IMR-90 (cell line): Measurements from ENCODE around the gene ACOT4. TPM values are rescaled to one million over a fixed set of nuclear protein-coding genes. Genes with fewer than 3 reads are reported as not detected.

Experiments
- ATAC-seq: fragments of 200-7000 bp; cut with Tn5 transposase; 2 replicates; pipeline ENCODE4 v1.9.1; 2020; ENCODE audit warnings: low read depth, mild to moderate bottlenecking, moderate library complexity
- BruUV-seq: library from RNA; stranded (reverse); fragments of 400-500 nt; replicated peaks from 2 replicates; lab custom pipeline; 2021; lab: Mats Ljungman, UMichigan
- CTCF ChIA-PET: fragments of 300-600 bp; formaldehyde crosslinking; extraction: SDS; loops from one replicate; lab custom pipeline; 2021; ENCODE audit warnings: antibody characterized with exemption; lab: Yijun Ruan, JAX
- POLR2A ChIA-PET: fragments of 300-600 bp; sonication (Branson Sonifier 250); formaldehyde crosslinking; loops from one replicate; lab custom pipeline; 2022; ENCODE audit warnings: antibody characterized with exemption; ENCODE audit not compliant: unreplicated experiment; lab: Charles Lee
- DNase-seq: peaks from one replicate; pipeline ENCODE4 v3.0.0; 2013
- H2AFZ ChIP-seq: replicated peaks from 2 replicates; pipeline ENCODE3; 2013; ENCODE audit warnings: low read length, mild to moderate bottlenecking; ENCODE audit not compliant: poor library complexity
- H2AK5ac ChIP-seq: 2 replicates; pipeline ENCODE4 v1.6.1; 2013; ENCODE audit warnings: low read depth, low read length, inconsistent platforms
- H2AK9ac ChIP-seq: replicated peaks from 2 replicates; pipeline ENCODE3; 2013; ENCODE audit warnings: mild to moderate bottlenecking, low read depth, low read length, moderate library complexity; ENCODE audit not compliant: poor library complexity
- H2BK120ac ChIP-seq: 2 replicates; pipeline ENCODE4 v1.6.1; 2013; ENCODE audit warnings: low read depth, low read length, inconsistent platforms
- H2BK15ac ChIP-seq: 3 replicates; pipeline ENCODE4 v1.6.1; 2013; ENCODE audit warnings: low read depth, low read length, inconsistent platforms
- H2BK20ac ChIP-seq: 2 replicates; pipeline ENCODE4 v1.6.1; 2013; ENCODE audit warnings: low read depth, mild to moderate bottlenecking, inconsistent platforms, low read length, moderate library complexity
- H2BK5ac ChIP-seq: 2 replicates; pipeline ENCODE4 v1.6.1; 2013; ENCODE audit warnings: mild to moderate bottlenecking, low read depth, low read length, inconsistent platforms; ENCODE audit not compliant: poor library complexity, severe bottlenecking
- H3K14ac ChIP-seq: replicated peaks from 2 replicates; pipeline ENCODE4 v1.6.1; 2013; ENCODE audit warnings: low read depth, low read length, inconsistent platforms
- H3K18ac ChIP-seq: 2 replicates; pipeline ENCODE4 v1.6.1; 2013; ENCODE audit warnings: low read depth, low read length, control low read depth
- H3K23ac ChIP-seq: 2 replicates; pipeline ENCODE4 v1.6.1; 2013; ENCODE audit warnings: low read depth, low read length, inconsistent platforms
- H3K27ac ChIP-seq: 2 replicates; pipeline ENCODE4 v1.5.1; 2013; ENCODE audit warnings: mild to moderate bottlenecking, control low read depth, low read length; ENCODE audit not compliant: insufficient read depth
- H3K27me3 ChIP-seq: 2 replicates; pipeline ENCODE4 v1.6.1; 2013; ENCODE audit warnings: low read length; ENCODE audit not compliant: control insufficient read depth, insufficient read depth
- H3K36me3 ChIP-seq: 2 replicates; pipeline ENCODE4 v1.6.1; 2013; ENCODE audit warnings: low read length, mixed read lengths; ENCODE audit not compliant: control insufficient read depth, insufficient read depth
- H3K4ac ChIP-seq: 2 replicates; pipeline ENCODE4 v1.6.1; 2013; ENCODE audit warnings: low read depth, low read length, inconsistent platforms
- H3K4me1 ChIP-seq: 2 replicates; pipeline ENCODE4 v1.6.1; 2013; ENCODE audit warnings: low read length, mixed read lengths; ENCODE audit not compliant: control insufficient read depth, insufficient read depth
- H3K4me2 ChIP-seq: 2 replicates; pipeline ENCODE4 v1.6.1; 2013; ENCODE audit warnings: low read depth, mild to moderate bottlenecking, control low read depth, low read length, moderate library complexity
- H3K4me3 ChIP-seq: 2 replicates; pipeline ENCODE4 v1.5.1; 2013; ENCODE audit warnings: low read depth, mild to moderate bottlenecking, control low read depth, low read length, moderate library complexity; ENCODE audit not compliant: insufficient read depth
- H3K56ac ChIP-seq: 2 replicates; pipeline ENCODE4 v1.6.1; 2013; ENCODE audit warnings: low read length, inconsistent platforms; ENCODE audit not compliant: insufficient read depth; ENCODE audit errors: extremely low read depth
- H3K79me1 ChIP-seq, 2 experiments: 2 replicates each; pipeline ENCODE4 v1.6.1; 2013; ENCODE audit warnings: low read length in 2 of 2, inconsistent platforms in 1 of 2, low read depth in 1 of 2
- H3K9ac ChIP-seq: 2 replicates; pipeline ENCODE4 v1.6.1; 2013; ENCODE audit warnings: low read depth, low read length, control low read depth
- H3K9me1 ChIP-seq: 2 replicates; pipeline ENCODE4 v1.6.1; 2013; ENCODE audit warnings: low read length, inconsistent platforms; ENCODE audit not compliant: insufficient read depth
- H3K9me3 ChIP-seq: 2 replicates; pipeline ENCODE4 v1.6.1; 2013; ENCODE audit warnings: low read length; ENCODE audit not compliant: control insufficient read depth, insufficient read depth
- H4K20me1 ChIP-seq: 2 replicates; pipeline ENCODE4 v1.6.1; 2013; ENCODE audit warnings: low read length, inconsistent platforms; ENCODE audit not compliant: insufficient read depth
- H4K5ac ChIP-seq: 2 replicates; pipeline ENCODE4 v1.6.1; 2013; ENCODE audit warnings: mild to moderate bottlenecking, low read depth, low read length, control low read depth
- H4K8ac ChIP-seq, 2 experiments: 2 replicates each; pipeline ENCODE4 v1.6.1; 2013; ENCODE audit warnings: low read depth in 2 of 2, low read length in 2 of 2, control low read depth in 1 of 2, inconsistent platforms in 1 of 2
- H4K91ac ChIP-seq: 2 replicates; pipeline ENCODE4 v1.6.1; 2013; ENCODE audit warnings: low read depth, low read length, inconsistent platforms; ENCODE audit not compliant: insufficient read depth
- BHLHE40 ChIP-seq: fragments of 150-350 bp; IDR thresholded peaks from 2 replicates; pipeline ENCODE4 v1.6.1; 2016; ENCODE audit warnings: mild to moderate bottlenecking, low read depth, low read length
- CEBPB ChIP-seq: IDR thresholded peaks from 2 replicates; pipeline ENCODE4 v1.6.1; 2012; ENCODE audit warnings: low read depth, low read length, improper control_type of control experiment
- CHD1 ChIP-seq: IDR thresholded peaks from 2 replicates; pipeline ENCODE4 v1.6.1; 2012; ENCODE audit warnings: low read depth, low read length, improper control_type of control experiment
- FOS ChIP-seq: fragments of 150-350 bp; IDR thresholded peaks from 2 replicates; pipeline ENCODE4 v1.6.1; 2016; ENCODE audit warnings: low read depth, low read length
- MAFK ChIP-seq: IDR thresholded peaks from 2 replicates; pipeline ENCODE4 v1.6.1; 2012; ENCODE audit warnings: low read depth, low read length, improper control_type of control experiment
- MXI1 ChIP-seq: IDR thresholded peaks from 2 replicates; pipeline ENCODE4 v1.6.1; 2012; ENCODE audit warnings: low read depth, mild to moderate bottlenecking, low read length, moderate library complexity, borderline replicate concordance
- NFE2L2 ChIP-seq: fragments of 150-350 bp; IDR thresholded peaks from 2 replicates; pipeline ENCODE4 v1.6.1; 2016; ENCODE audit warnings: low read depth, mild to moderate bottlenecking, low read length
- POLR2A ChIP-seq: IDR thresholded peaks from 2 replicates; pipeline ENCODE4 v1.6.1; 2012; ENCODE audit warnings: mild to moderate bottlenecking, low read depth, low read length
- RAD21 ChIP-seq: IDR thresholded peaks from 2 replicates; pipeline ENCODE4 v1.6.1; 2012; ENCODE audit warnings: low read length, improper control_type of control experiment
- RCOR1 ChIP-seq: IDR thresholded peaks from 2 replicates; pipeline ENCODE4 v1.6.1; 2012; ENCODE audit warnings: mild to moderate bottlenecking, low read length, improper control_type of control experiment; ENCODE audit not compliant: insufficient replicate concordance
- RFX5 ChIP-seq: IDR thresholded peaks from 2 replicates; pipeline ENCODE4 v1.8.0; 2012; ENCODE audit warnings: low read depth, mild to moderate bottlenecking, low read length, moderate library complexity
- SMC3 ChIP-seq: fragments of 150-350 bp; IDR thresholded peaks from 2 replicates; pipeline ENCODE4 v1.6.1; 2016; ENCODE audit warnings: low read depth, mild to moderate bottlenecking, antibody characterized with exemption, low read length, moderate library complexity
- WGBS, 2 experiments: methylation state at CpG; one replicate each; pipeline versions ENCODE4 v1.1.5 to v1.1.7; 2013; ENCODE audit warnings: missing lambda C conversion rate in 2 of 2; ENCODE audit not compliant: insufficient read length in 1 of 2; ENCODE audit errors: extremely low coverage in 2 of 2; 5-methylcytosine and 5-hydroxymethylcytosine counted together
- dilution Hi-C: fragments of 300-500 bp; cut with HindIII; formaldehyde crosslinking; loops from one replicate; pipeline ENCODE4 v1.14.3; 2018; ENCODE audit warnings: low sequenced_read_pairs; ENCODE audit not compliant: unreplicated experiment
- in situ Hi-C: fragments of 300-500 bp; cut with MboI; formaldehyde crosslinking; loops from 3 replicates; pipeline ENCODE4 v1.14.3; 2019; ENCODE audit warnings: low sequenced_read_pairs, inconsistent platforms, mixed read lengths
- intact Hi-C: fragments of 100-400 bp; cut with micrococcal nuclease; formaldehyde crosslinking; loops from 2 replicates; pipeline ENCODE4 v1.10.0; 2022
- polyA plus RNA-seq, 3 experiments: library from polyadenylated mRNA; depleted of rRNA; stranded (reverse); fragments of >200 nt; gene quantifications; 2 replicates each; pipeline ENCODE4 v1.2.3, GENCODE V29; 2012; ENCODE audit warnings: low replicate concordance in 1 of 3
- total RNA-seq: library from RNA; depleted of rRNA; stranded (reverse); fragments of >200 nt; gene quantifications from 2 replicates; pipeline ENCODE4 v1.2.3, GENCODE V29; 2012
- TF ChIP-seq, protein P1 (sequence below): fragments of 150-350 bp; IDR thresholded peaks from 2 replicates; pipeline ENCODE4 v1.6.1; 2016; ENCODE audit warnings: low read depth, mild to moderate bottlenecking, low read length, moderate library complexity, borderline replicate concordance
- TF ChIP-seq, protein P2 (sequence below): fragments of 150-350 bp; IDR thresholded peaks from 2 replicates; pipeline ENCODE4 v1.6.1; 2017; ENCODE audit warnings: mild to moderate bottlenecking, antibody characterized with exemption, low read length, low read depth
- TF ChIP-seq, protein P3 (sequence below): conservative IDR thresholded peaks from 2 replicates; pipeline ENCODE4 v1.5.1; 2012; ENCODE audit warnings: mild to moderate bottlenecking, low read depth, low read length, improper control_type of control experiment

Gene ACOT4
- total and polyA plus RNA-seq, 2 of the 4 experiments (the other 2 are of a cell fraction) = 0.22 to 0.54 TPM

DNA sequence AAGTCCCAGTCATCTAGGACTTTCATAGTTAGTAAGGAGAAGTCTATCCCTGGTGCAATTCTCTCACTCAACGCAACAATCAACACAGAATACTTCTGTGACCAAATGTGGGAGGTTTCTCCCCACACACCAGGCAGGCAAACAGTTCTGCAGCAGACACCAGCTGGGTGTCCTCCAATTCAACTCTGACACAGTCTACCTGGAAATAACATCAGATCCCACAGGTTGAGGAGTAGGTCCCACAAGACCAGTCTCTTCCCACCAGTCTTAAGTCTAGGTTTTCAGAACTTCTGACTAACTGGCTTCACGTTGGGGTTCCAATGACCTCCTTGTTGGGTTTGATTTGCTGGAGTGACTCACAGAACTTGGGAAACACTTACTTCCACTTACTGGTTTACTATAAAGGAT lies 35.5 kb downstream of the ACOT4 start:
- no peak overlapping the region for H3K4me3 ChIP-seq
- H3K36me3 ChIP-seq = no peaks in the 10 kb centered on the region
- peaks cover 2% of the 10 kb centered on the region for H3K27me3 ChIP-seq
- ATAC-seq (no peak), DNase-seq (no peak)
- no peak overlapping the region for H4K5ac ChIP-seq
- H2AK5ac ChIP-seq = no peak overlapping the region
- intact Hi-C loops (no loop called here), in situ Hi-C loops (no loop called here), dilution Hi-C loops (no loop called here)
- no peaks in the 10 kb centered on the region for H3K79me1 ChIP-seq
- H2BK15ac ChIP-seq = no peak overlapping the region
- ChIA-PET CTCF (interaction anchor here (0.6 kb wide), 2 partner anchors 63 to 118 kb away, joined by 4 to 6 read pairs; no protein-coding TSS in a partner anchor), POLR2A (no interaction called here)
- H3K4ac ChIP-seq = no peak overlapping the region
- H3K4me1 ChIP-seq = no peaks in the 10 kb centered on the region
- H4K20me1 ChIP-seq = no peaks in the 10 kb centered on the region
- H3K14ac ChIP-seq = no peak overlapping the region
- no peak overlapping the region for H3K27ac ChIP-seq
- TF ChIP-seq CEBPB (no peak), BHLHE40 (no peak), POLR2A (no peak), MXI1 (no peak), RFX5 (no peak), RAD21 (no peak), RCOR1 (no peak), FOS (no peak), MAFK (no peak), NFE2L2 (no peak), CHD1 (no peak), SMC3 (no peak)
- TF ChIP-seq, protein P1, sequence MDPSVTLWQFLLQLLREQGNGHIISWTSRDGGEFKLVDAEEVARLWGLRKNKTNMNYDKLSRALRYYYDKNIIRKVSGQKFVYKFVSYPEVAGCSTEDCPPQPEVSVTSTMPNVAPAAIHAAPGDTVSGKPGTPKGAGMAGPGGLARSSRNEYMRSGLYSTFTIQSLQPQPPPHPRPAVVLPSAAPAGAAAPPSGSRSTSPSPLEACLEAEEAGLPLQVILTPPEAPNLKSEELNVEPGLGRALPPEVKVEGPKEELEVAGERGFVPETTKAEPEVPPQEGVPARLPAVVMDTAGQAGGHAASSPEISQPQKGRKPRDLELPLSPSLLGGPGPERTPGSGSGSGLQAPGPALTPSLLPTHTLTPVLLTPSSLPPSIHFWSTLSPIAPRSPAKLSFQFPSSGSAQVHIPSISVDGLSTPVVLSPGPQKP = no peak
- TF ChIP-seq, protein P2, sequence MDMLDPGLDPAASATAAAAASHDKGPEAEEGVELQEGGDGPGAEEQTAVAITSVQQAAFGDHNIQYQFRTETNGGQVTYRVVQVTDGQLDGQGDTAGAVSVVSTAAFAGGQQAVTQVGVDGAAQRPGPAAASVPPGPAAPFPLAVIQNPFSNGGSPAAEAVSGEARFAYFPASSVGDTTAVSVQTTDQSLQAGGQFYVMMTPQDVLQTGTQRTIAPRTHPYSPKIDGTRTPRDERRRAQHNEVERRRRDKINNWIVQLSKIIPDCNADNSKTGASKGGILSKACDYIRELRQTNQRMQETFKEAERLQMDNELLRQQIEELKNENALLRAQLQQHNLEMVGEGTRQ = no peak
- TF ChIP-seq, protein P3, sequence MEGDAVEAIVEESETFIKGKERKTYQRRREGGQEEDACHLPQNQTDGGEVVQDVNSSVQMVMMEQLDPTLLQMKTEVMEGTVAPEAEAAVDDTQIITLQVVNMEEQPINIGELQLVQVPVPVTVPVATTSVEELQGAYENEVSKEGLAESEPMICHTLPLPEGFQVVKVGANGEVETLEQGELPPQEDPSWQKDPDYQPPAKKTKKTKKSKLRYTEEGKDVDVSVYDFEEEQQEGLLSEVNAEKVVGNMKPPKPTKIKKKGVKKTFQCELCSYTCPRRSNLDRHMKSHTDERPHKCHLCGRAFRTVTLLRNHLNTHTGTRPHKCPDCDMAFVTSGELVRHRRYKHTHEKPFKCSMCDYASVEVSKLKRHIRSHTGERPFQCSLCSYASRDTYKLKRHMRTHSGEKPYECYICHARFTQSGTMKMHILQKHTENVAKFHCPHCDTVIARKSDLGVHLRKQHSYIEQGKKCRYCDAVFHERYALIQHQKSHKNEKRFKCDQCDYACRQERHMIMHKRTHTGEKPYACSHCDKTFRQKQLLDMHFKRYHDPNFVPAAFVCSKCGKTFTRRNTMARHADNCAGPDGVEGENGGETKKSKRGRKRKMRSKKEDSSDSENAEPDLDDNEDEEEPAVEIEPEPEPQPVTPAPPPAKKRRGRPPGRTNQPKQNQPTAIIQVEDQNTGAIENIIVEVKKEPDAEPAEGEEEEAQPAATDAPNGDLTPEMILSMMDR = no peak
- BruUV-seq = no TSS peak
- H3K9me3 ChIP-seq = no peaks in the 10 kb centered on the region
- H3K18ac ChIP-seq = no peak overlapping the region
- H3K23ac ChIP-seq = no peak overlapping the region
- H2AFZ ChIP-seq = no peak overlapping the region
- H4K91ac ChIP-seq = no peak overlapping the region
- H2AK9ac ChIP-seq = no peak overlapping the region
- no peak overlapping the region for H4K8ac ChIP-seq
- H2BK5ac ChIP-seq = no peak overlapping the region
- no peak overlapping the region for H2BK20ac ChIP-seq
- H2BK120ac ChIP-seq = no peak overlapping the region
- H3K56ac ChIP-seq = no peak overlapping the region
- WGBS, 2 experiments = no CpG with 5 or more reads among the region's 2 CpGs
- no peaks in the 10 kb centered on the region for H3K9me1 ChIP-seq
- no peak overlapping the region for H3K4me2 ChIP-seq
- H3K9ac ChIP-seq = no peak overlapping the region
